Measurements from ENCODE around the gene SRBD1.

DNA sequence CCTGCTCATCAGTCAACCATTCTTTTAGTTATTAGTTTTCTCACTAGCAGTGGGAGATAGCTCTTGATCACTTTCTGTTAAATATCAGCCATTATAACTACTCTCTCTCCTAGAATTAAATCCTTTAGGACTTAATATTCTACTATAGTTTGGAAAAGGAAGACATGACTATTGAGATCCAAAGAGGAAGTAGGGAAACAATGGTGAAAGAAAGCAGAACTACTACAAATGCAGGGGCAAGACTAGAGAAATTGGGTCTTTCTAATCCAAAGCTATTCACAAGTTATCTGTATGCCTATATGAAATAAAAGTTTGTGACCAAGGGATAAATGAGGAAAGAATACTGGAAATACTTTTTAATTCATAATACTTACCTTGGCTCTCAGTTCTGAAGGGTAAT, 65.1 kb downstream of the SRBD1 start:
- TF ChIP-seq POLR2A (IDR thresholded peaks at IDR 0.05) = no peak
- TF ChIP-seq EP300 (IDR thresholded peaks at IDR 0.05; ENCODE audit: low read depth) = no peak
- TF ChIP-seq, protein P1, sequence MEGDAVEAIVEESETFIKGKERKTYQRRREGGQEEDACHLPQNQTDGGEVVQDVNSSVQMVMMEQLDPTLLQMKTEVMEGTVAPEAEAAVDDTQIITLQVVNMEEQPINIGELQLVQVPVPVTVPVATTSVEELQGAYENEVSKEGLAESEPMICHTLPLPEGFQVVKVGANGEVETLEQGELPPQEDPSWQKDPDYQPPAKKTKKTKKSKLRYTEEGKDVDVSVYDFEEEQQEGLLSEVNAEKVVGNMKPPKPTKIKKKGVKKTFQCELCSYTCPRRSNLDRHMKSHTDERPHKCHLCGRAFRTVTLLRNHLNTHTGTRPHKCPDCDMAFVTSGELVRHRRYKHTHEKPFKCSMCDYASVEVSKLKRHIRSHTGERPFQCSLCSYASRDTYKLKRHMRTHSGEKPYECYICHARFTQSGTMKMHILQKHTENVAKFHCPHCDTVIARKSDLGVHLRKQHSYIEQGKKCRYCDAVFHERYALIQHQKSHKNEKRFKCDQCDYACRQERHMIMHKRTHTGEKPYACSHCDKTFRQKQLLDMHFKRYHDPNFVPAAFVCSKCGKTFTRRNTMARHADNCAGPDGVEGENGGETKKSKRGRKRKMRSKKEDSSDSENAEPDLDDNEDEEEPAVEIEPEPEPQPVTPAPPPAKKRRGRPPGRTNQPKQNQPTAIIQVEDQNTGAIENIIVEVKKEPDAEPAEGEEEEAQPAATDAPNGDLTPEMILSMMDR (IDR thresholded peaks at IDR 0.05) = no peak

All from transverse colon (tissue), 3 donors.